NAMALWA (cell line): ENCODE measurements around the gene PMIS2.

Experiments used
- DNase-seq: peaks from one replicate; pipeline ENCODE4 v3.0.0-alpha.2; 2015; ENCODE audit warnings: low spot score

PMIS2 gene

DNA sequence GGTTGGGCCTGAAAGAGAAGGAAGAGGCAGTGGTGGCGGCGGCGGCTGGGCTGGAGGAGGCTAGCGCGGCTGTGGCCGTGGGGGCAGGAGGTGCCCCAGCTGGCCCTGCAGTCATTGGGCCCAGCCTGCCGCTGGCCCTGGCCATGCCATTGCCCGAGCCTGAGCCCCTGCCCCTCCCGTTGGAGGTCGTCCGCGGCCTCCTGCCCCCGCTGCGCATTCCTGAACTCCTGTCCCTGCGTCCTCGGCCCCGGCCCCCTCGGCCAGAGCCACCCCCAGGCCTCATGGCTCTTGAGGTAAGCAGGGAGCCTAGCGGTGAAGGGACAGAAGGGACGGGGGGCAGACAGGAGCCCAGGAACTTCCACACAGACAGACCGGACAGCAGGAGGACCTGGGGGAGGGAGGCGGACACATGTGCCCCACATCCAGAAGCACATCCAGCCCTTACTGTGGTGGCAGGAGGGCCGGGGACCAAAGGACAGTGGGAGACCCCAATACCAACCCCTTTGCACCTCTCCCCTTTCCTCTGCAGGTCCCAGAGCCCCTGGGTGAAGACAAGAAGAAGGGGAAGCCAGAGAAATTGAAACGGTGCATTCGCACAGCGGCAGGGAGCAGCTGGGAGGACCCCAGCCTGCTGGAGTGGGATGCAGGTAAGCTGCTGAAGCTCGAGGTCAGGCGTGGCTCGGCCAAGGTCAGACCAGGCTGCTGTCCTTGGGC is 47.9 kb downstream of the PMIS2 start:
- DNase-seq, result no peak

GRCh38 chr19:35636651-35637050 is 50.7 kb downstream of the PMIS2 start:
- DNase-seq, result no peak
